ES-I3 (cell line): ENCODE data around the gene AURKAIP1.
"Not testable (repeated sequence)": the region's sequence is repeated elsewhere in the genome, so short reads cannot be mapped to it uniquely, and the experiment has no call there.

Experiments
- H3K36me3 ChIP-seq: 2 replicates; pipeline ENCODE4 v1.6.1; 2013; ENCODE audit warnings: mild to moderate bottlenecking, low read length, control low read depth, moderate library complexity; ENCODE audit not compliant: insufficient read depth
- H3K4me1 ChIP-seq: 2 replicates; pipeline ENCODE4 v1.6.1; 2013; ENCODE audit warnings: mild to moderate bottlenecking, control low read depth, low read length; ENCODE audit not compliant: insufficient read depth
- H3K9ac ChIP-seq: 2 replicates; pipeline ENCODE4 v1.6.1; 2013; ENCODE audit warnings: low read depth, mild to moderate bottlenecking, low read length, moderate library complexity
- H3K9me3 ChIP-seq: 2 replicates; pipeline ENCODE4 v1.6.1; 2013; ENCODE audit warnings: mild to moderate bottlenecking, low read length, moderate library complexity; ENCODE audit not compliant: control insufficient read depth, insufficient read depth

Gene AURKAIP1

GRCh38 chr1:1415751-1416150, 40.7 kb upstream of the AURKAIP1 start:
- Histone ChIP-seq H3K9ac (no peak overlapping the region), H3K4me1 (peaks cover under 1% of the 10 kb centered on the region; the same call in 1 of the 2 replicates), H3K36me3 (no peaks in the 10 kb centered on the region), H3K9me3 (peaks cover 8% of the 10 kb centered on the region)

GRCh38 chr1:1412311-1412902, 37.4 kb upstream of the AURKAIP1 start:
- H3K4me1 ChIP-seq, H3K36me3 ChIP-seq, H3K9me3 ChIP-seq, H3K9ac ChIP-seq: not testable (repeated sequence)

GRCh38 chr1:1411626-1412025, 36.6 kb upstream of the AURKAIP1 start:
- Histone ChIP-seq H3K9me3 (peaks cover 8% of the 10 kb centered on the region), H3K36me3 (0 out of 2 replicates have a peak, but pooled peaks cover 6% of the 10 kb centered on the region), H3K4me1 (peaks cover 6% of the 10 kb centered on the region), H3K9ac (no peak overlapping the region)

- not testable (repeated sequence) for H3K9me3 ChIP-seq
- H3K36me3 ChIP-seq: peaks cover 11% of the 10 kb centered on the region
- peak overlapping the region; percentile 37; the same call in 1 of the 2 replicates for H3K9ac ChIP-seq
- H3K4me1 ChIP-seq: peaks cover 11% of the 10 kb centered on the region
Observed at GRCh38 chr1:1410238-1410637, 35.2 kb upstream of the AURKAIP1 start.

GRCh38 chr1:1407636-1408318, 32.8 kb upstream of the AURKAIP1 start:
- peaks cover 8% of the 10 kb centered on the region for H3K9me3 ChIP-seq
- H3K36me3 ChIP-seq: peaks cover 18% of the 10 kb centered on the region
- peaks cover 11% of the 10 kb centered on the region for H3K4me1 ChIP-seq
- H3K9ac ChIP-seq: peak overlapping the region; percentile 91

- peak within 1 kb of the TSS; percentile 91 for H3K9ac ChIP-seq
- H3K4me1 ChIP-seq: peaks cover 11% of the 10 kb centered on the region
- H3K36me3 ChIP-seq: peaks cover 18% of the 10 kb centered on the region
- H3K9me3 ChIP-seq: peaks cover 1% of the 10 kb centered on the region
Observed at GRCh38 chr1:1406821-1407635, 32.0 kb upstream of the AURKAIP1 start, which contains the start of gene MRPL20. Gene MRPL20 (minus strand): TSS chr1:1407293. CDS start chr1:1407217, 76 bp downstream.

- Histone ChIP-seq H3K4me1 (peaks cover 11% of the 10 kb centered on the region), H3K9me3 (no peaks in the 10 kb centered on the region), H3K36me3 (peaks cover 22% of the 10 kb centered on the region), H3K9ac (peak overlapping the region; percentile 91)
Observed at GRCh38 chr1:1406101-1406820, 31.3 kb upstream of the AURKAIP1 start.

GRCh38 chr1:1403653-1404052, 28.6 kb upstream of the AURKAIP1 start:
- peaks cover 5% of the 10 kb centered on the region; the same call in 1 of the 2 replicates for H3K4me1 ChIP-seq

GRCh38 chr1:1402901-1403392, 27.9 kb upstream of the AURKAIP1 start:
- not testable (repeated sequence) for H3K9ac ChIP-seq, H3K4me1 ChIP-seq, H3K9me3 ChIP-seq
- H3K36me3 ChIP-seq: peaks cover 20% of the 10 kb centered on the region

More at GRCh38 chr1:1403653-1404052, 28.6 kb upstream of the AURKAIP1 start:
- no peaks in the 10 kb centered on the region for H3K9me3 ChIP-seq
- H3K9ac ChIP-seq: no peak overlapping the region
- H3K36me3 ChIP-seq: peaks cover 16% of the 10 kb centered on the region

GRCh38 chr1:1402072-1402900, 27.3 kb upstream of the AURKAIP1 start:
- H3K9me3 ChIP-seq: no peaks in the 10 kb centered on the region
- no peak overlapping the region for H3K9ac ChIP-seq
- H3K36me3 ChIP-seq: peaks cover 26% of the 10 kb centered on the region
- peaks cover 9% of the 10 kb centered on the region; the same call in 1 of the 2 replicates for H3K4me1 ChIP-seq

- Histone ChIP-seq H3K36me3 (peaks cover 30% of the 10 kb centered on the region), H3K9ac (no peak overlapping the region), H3K4me1 (peaks cover 9% of the 10 kb centered on the region; the same call in 1 of the 2 replicates), H3K9me3 (no peaks in the 10 kb centered on the region)
Observed at GRCh38 chr1:1401457-1402010, 26.5 kb upstream of the AURKAIP1 start.

- H3K36me3 ChIP-seq: peaks cover 30% of the 10 kb centered on the region
- no peaks in the 10 kb centered on the region for H3K9me3 ChIP-seq
- H3K9ac ChIP-seq: peak overlapping the region; percentile 76
- peaks cover 4% of the 10 kb centered on the region; the same call in 1 of the 2 replicates for H3K4me1 ChIP-seq
Observed at GRCh38 chr1:1400576-1401456, 25.8 kb upstream of the AURKAIP1 start.
